ENCODE results near the gene SKAP1. TPM values are rescaled to one million over a fixed set of nuclear protein-coding genes. Genes with fewer than 3 reads are reported as not detected.
"Not testable (repeated sequence)": the region's sequence is repeated elsewhere in the genome, so short reads cannot be mapped to it uniquely, and the experiment has no call there.

The SKAP1 gene
- total and polyA plus RNA-seq, 2 experiments from 2014 or later, result 0.27 TPM; not detected in 1

DNA sequence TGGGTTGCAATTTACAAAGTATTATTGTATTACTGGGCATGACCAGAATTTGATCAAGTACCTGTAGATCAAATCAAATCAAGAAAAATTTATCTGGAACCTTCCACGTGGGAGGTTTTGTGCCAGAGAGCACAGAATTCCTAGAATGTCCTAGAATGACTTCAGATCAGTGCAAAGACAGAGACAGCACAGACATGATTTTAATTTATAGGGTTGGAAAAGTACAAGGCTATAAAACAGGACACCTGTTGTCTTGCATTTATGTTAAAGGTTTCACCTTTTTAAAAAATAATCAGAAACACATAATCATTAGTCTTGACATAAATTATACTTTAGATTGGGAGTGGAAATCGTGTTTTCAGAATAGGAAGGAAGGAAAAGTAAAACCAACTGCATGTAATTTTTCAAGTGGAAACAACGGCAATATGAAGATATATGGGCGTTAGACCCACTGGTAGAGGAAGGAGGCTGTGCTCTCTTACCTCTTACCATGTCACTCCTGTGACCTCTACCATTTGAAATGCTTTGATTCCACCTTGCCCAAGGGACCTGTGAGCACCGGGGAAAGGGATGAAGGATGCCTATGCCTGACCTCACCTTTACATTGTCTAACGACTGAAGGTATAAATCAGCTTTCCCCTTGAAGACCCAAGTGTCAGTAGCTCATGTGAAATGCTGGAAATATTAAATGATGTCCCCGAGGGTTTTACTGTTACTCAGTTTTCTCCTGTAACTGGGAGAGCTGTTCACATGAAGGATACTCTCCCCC is 222.1 kb downstream of the SKAP1 start:
- H3F3A ChIP-seq (replicated peaks; ENCODE audit: low read depth), result no peaks in the 10 kb centered on the region
- H3K27me3 ChIP-seq (ENCODE audit: insufficient read depth), result no peaks in the 10 kb centered on the region
- Mint-ChIP-seq H3K4me3 (no peak overlapping the region), H3K9me3 (no peaks in the 10 kb centered on the region), H3K27ac (no peak overlapping the region), H3K36me3 (ENCODE audit: low read depth) (no peaks in the 10 kb centered on the region), H3K27me3 (ENCODE audit: insufficient read depth, low read depth, poor library complexity) (no peaks in the 10 kb centered on the region), H3K4me1 (no peaks in the 10 kb centered on the region)
- DNase-seq (ENCODE audit: low spot score) (no peak), ATAC-seq (no peak)
- no peak overlapping the region for H3K4me3 ChIP-seq
- H3K36me3 ChIP-seq (ENCODE audit: insufficient read depth), result no peaks in the 10 kb centered on the region
- TF ChIP-seq STAT1 (IDR thresholded peaks at IDR 0.05; ENCODE audit: unreplicated experiment), result no peak
- TF ChIP-seq ZNF114 (CRISPR knock-in tag; IDR thresholded peaks at IDR 0.05), result no peak
- TF ChIP-seq JUNB (IDR thresholded peaks at IDR 0.05; ENCODE audit: unreplicated experiment), result no peak
- no peak for TF ChIP-seq NANOG (IDR thresholded peaks at IDR 0.05; ENCODE audit: borderline replicate concordance)
- no peak for TF ChIP-seq EZH2phosphoT487 (IDR thresholded peaks at IDR 0.05; ENCODE audit: unreplicated experiment)
- TF ChIP-seq, protein P1, sequence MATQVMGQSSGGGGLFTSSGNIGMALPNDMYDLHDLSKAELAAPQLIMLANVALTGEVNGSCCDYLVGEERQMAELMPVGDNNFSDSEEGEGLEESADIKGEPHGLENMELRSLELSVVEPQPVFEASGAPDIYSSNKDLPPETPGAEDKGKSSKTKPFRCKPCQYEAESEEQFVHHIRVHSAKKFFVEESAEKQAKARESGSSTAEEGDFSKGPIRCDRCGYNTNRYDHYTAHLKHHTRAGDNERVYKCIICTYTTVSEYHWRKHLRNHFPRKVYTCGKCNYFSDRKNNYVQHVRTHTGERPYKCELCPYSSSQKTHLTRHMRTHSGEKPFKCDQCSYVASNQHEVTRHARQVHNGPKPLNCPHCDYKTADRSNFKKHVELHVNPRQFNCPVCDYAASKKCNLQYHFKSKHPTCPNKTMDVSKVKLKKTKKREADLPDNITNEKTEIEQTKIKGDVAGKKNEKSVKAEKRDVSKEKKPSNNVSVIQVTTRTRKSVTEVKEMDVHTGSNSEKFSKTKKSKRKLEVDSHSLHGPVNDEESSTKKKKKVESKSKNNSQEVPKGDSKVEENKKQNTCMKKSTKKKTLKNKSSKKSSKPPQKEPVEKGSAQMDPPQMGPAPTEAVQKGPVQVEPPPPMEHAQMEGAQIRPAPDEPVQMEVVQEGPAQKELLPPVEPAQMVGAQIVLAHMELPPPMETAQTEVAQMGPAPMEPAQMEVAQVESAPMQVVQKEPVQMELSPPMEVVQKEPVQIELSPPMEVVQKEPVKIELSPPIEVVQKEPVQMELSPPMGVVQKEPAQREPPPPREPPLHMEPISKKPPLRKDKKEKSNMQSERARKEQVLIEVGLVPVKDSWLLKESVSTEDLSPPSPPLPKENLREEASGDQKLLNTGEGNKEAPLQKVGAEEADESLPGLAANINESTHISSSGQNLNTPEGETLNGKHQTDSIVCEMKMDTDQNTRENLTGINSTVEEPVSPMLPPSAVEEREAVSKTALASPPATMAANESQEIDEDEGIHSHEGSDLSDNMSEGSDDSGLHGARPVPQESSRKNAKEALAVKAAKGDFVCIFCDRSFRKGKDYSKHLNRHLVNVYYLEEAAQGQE (IDR thresholded peaks at IDR 0.05; ENCODE audit: unreplicated experiment), result no peak
- no peak overlapping the region for H3K27ac ChIP-seq (ENCODE audit: low read depth)
- no peak overlapping the region for H2AFZ ChIP-seq
- H4K20me1 ChIP-seq (replicated peaks; ENCODE audit: insufficient read depth), result no peaks in the 10 kb centered on the region
- no peaks in the 10 kb centered on the region for H3K4me1 ChIP-seq (ENCODE audit: insufficient read depth)
- H3K4me2 ChIP-seq, result no peak overlapping the region
- H3K79me2 ChIP-seq (replicated peaks; ENCODE audit: insufficient read depth), result no peaks in the 10 kb centered on the region
- no peaks in the 10 kb centered on the region for H3K9me2 ChIP-seq (ENCODE audit: insufficient read depth)

DNA sequence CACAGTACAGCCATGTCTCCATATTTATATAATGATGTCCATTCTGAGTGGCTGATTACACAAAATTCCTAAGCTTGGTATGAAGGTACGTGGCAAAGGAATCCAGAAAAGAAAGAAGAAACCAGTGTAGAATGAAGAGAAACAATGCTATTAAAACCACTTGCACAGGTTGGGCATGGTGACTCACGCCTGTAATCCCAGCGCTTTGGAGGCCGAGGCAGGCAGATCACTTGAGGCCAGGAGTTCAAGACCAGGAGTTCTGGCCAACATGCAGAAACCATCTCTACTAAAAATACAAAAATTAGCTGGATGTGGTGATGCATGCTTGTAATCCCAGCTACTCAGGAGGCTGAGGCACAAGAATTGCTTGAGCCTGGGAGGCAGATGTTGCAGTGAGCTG is 223.0 kb downstream of the SKAP1 start:
- not testable (repeated sequence) for H3K27ac Mint-ChIP-seq; H3K4me3 Mint-ChIP-seq; H3K9me3 Mint-ChIP-seq; H3K4me3 ChIP-seq; H3K4me2 ChIP-seq; H3K79me2 ChIP-seq (replicated peaks; ENCODE audit: insufficient read depth); H4K20me1 ChIP-seq (replicated peaks; ENCODE audit: insufficient read depth); H3K36me3 Mint-ChIP-seq (ENCODE audit: low read depth); H3K4me1 Mint-ChIP-seq; H3K27me3 ChIP-seq (ENCODE audit: insufficient read depth); H3F3A ChIP-seq (replicated peaks; ENCODE audit: low read depth); ATAC-seq; H3K27me3 Mint-ChIP-seq (ENCODE audit: insufficient read depth, low read depth, poor library complexity); H3K9me2 ChIP-seq (ENCODE audit: insufficient read depth); H3K4me1 ChIP-seq (ENCODE audit: insufficient read depth); H3K36me3 ChIP-seq (ENCODE audit: insufficient read depth); H2AFZ ChIP-seq; H3K27ac ChIP-seq (ENCODE audit: low read depth); DNase-seq (ENCODE audit: low spot score)

DNA sequence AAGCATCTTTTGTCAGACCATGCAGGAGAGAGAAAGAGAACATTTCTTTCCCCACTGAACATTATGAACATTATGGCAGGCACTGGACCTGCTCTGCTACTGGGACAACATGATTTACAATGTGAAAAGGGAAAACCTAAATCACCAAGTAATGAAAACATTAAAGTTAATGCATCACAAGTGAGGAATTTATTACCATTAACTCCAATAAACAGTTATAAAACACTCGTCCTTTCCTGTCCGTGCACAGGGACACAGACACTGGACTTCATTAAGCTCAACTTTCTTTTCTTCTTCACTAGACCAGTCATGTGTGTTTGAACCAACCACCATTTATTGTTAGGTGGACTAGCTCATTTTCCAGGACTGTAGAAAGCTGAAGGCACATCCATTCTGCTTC is 227.1 kb downstream of the SKAP1 start:
- Histone ChIP-seq H3K4me2 (no peak overlapping the region), H3K79me2 (replicated peaks; ENCODE audit: insufficient read depth) (no peaks in the 10 kb centered on the region), H3K4me1 (ENCODE audit: insufficient read depth) (no peaks in the 10 kb centered on the region), H3K27ac (ENCODE audit: low read depth) (no peak overlapping the region), H3F3A (replicated peaks; ENCODE audit: low read depth) (no peaks in the 10 kb centered on the region), H3K36me3 (ENCODE audit: insufficient read depth) (no peaks in the 10 kb centered on the region), H3K9me2 (ENCODE audit: insufficient read depth) (no peaks in the 10 kb centered on the region), H4K20me1 (replicated peaks; ENCODE audit: insufficient read depth) (no peaks in the 10 kb centered on the region), H2AFZ (no peak overlapping the region), H3K4me3 (no peak overlapping the region), H3K27me3 (ENCODE audit: insufficient read depth) (no peaks in the 10 kb centered on the region)
- no peak overlapping the region for H3K4me3 Mint-ChIP-seq
- no peaks in the 10 kb centered on the region for H3K9me3 Mint-ChIP-seq
- DNase-seq (ENCODE audit: low spot score) (no peak), ATAC-seq (no peak)
- no peaks in the 10 kb centered on the region for H3K4me1 Mint-ChIP-seq
- peaks cover 4% of the 10 kb centered on the region for H3K27me3 Mint-ChIP-seq (ENCODE audit: insufficient read depth, low read depth, poor library complexity)
- H3K27ac Mint-ChIP-seq, result no peak overlapping the region
- no peaks in the 10 kb centered on the region for H3K36me3 Mint-ChIP-seq (ENCODE audit: low read depth)
- no peak for TF ChIP-seq JUNB (IDR thresholded peaks at IDR 0.05; ENCODE audit: unreplicated experiment)
- TF ChIP-seq EZH2 (IDR thresholded peaks at IDR 0.05; ENCODE audit: low read depth, unreplicated experiment), result no peak
- TF ChIP-seq POLR2AphosphoS5 (IDR thresholded peaks at IDR 0.05; ENCODE audit: low read depth), result no peak
- TF ChIP-seq, protein P1 (IDR thresholded peaks at IDR 0.05; ENCODE audit: unreplicated experiment), result no peak
- TF ChIP-seq CREB1 (CRISPR knock-in tag; IDR thresholded peaks at IDR 0.05; ENCODE audit: low read depth), result no peak
- TF ChIP-seq ZNF331 (CRISPR knock-in tag; IDR thresholded peaks at IDR 0.05; ENCODE audit: low read depth), result no peak
- no peak for TF ChIP-seq NANOG (IDR thresholded peaks at IDR 0.05; ENCODE audit: borderline replicate concordance)
- TF ChIP-seq ZNF114 (CRISPR knock-in tag; IDR thresholded peaks at IDR 0.05), result no peak

Measured in GM23338 (cell line).